Activated CD4-positive, alpha-beta T cell treated with anti-CD3 and anti-CD28 coated beads, Interleukin-2, amount 50 U/mL, for 16 hours (primary cell): ENCODE results near the gene RNASEH2B.

Source experiments
- DNase-seq: peaks from one replicate; pipeline ENCODE4 v3.0.0-alpha.2; 2020

RNASEH2B gene

GRCh38 chr13:51000061-51000460 lies 90.5 kb downstream of the RNASEH2B start:
- no peak for DNase-seq

DNA sequence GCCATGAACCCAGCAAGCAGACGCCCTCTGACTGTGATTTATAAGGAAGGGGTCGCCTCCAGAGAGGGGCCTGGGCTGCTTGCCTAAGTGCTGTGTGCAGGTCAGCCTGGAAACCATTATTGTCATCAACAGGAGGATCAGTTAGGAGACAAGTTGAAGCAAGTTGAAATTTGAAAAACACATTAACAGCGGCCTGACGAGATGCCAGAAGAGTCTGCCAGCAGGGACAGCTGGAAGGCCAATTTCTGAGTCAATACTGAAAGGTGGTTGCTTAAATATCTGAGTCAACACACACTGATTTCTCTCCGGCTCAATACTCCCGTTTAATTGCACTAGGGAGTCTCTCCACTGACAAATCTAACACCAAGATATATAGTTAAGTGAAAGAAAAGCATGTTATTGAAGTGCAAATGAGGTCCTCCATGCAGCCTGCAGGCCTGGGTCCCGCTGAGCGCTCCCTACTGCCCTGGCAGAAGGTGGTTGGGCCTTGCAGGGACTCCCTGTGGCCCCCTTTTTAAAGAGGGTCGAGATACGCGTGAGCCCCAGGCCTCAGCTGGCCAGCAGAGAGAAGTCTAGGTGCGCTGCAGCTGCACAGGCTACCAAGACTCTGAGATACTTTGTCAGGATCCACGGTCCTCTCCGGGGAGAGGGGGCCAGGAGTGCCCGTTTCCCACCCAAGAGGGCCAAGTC lies 91.1 kb downstream of the RNASEH2B start:
- no peak for DNase-seq

GRCh38 chr13:51001335-51001734 lies 91.7 kb downstream of the RNASEH2B start:
- no peak for DNase-seq

- no peak for DNase-seq
Measured at GRCh38 chr13:51002736-51003135, 93.1 kb downstream of the RNASEH2B start.

GRCh38 chr13:51003642-51004041 lies 94.1 kb downstream of the RNASEH2B start:
- DNase-seq: no peak

DNA sequence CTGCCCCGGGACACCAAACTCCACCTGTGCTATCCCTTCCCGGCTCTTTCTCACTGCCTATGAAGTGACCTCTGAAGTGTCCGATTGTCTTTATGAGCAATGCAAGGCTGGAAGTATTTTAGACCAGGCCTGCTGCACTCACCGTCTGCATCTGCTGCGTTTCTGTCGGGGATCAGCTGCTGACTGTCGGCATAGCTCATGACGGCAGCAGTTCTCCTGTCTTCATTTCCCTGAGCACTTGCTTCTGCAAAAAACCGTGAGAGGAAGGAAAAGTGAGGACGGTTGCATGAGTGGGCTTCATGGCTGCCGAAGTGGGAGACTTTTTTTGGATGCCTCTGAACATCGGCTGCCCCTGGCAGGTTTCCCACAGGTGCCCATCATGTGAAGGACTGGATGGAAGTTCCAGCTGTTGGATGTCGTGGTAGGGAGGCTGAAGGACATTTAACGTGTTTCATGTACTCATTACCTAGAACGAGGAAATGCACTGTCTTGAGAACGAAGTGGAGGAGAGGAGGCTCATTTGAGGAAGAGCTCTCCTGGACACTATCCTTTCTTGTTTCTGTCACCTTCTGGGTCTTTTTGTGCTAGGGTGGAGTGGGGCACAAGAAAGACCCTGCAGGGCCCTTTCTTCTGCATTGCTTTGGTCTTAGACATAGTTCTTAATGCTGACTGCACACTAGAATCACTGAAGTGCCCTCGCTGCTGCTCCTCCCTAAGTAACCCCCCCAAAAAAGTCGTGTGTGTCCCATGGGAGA lies 94.7 kb downstream of the RNASEH2B start:
- no peak for DNase-seq

DNA sequence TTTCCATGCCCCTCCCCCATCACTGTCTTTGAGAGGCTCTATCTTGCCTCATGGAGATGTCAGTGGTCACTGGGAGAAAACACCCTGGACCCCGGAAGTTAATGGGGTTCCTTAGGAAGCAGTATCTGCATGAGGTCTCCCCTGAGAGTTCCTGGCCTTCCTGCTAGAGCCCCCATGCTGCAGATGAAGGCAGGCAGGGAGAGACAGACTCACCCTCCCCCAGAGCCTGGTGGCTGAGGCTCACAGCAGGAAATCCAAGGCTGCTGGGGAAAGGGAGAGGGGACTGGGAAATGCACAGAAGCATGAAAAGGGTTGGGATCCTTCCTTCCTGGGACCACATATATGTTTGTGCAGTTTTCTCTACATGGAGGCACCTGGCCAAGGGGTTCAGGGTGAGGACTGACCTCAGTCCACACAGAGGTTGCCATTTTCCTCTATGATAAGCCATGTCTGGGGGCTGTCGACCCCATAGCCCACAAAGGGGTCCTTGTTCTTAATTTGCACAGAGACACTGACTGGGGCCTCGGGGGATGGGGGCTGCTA lies 95.4 kb downstream of the RNASEH2B start:
- DNase-seq: no peak

- DNase-seq: no peak
Measured at GRCh38 chr13:51005566-51005965, 96.0 kb downstream of the RNASEH2B start.
